Measurements from ENCODE around the gene UBALD1.

DNA sequence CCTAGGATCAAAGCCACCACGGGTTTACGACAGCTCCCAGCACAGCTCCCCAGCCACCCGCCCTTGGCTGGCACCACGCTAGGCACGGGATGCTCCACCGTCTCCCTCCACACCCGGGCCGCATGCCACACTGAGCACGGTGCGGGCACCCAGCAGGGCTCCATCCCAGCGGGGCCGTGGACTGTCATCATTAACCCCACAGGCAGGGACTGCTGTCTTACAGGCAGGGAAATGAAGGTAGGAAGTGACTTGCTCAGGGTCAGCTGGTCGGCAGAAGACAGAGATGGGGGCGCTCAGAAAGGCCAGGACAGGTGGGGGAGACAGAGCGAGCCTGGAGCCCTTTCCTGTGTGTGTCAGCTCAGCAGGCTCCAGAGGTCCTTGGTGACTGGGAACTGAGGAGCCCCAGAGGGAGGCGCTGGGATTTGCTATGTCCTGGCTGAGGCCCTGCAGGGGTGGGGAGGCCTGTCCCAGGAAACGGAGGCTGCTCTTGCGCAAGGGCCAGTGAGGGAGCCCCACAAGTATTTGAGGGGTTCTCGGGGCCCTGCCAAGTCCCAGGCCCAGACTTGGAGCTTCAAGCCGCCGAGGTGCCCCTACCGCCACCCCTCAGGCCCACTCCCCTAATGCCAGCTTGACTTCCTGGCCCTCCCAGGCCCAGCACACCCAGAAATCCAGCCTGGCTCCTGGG lies 3.2 kb downstream of the UBALD1 start:
- TF ChIP-seq NR3C1 (IDR thresholded peaks at IDR 0.05) = no peak
- TF ChIP-seq POLR2A (IDR thresholded peaks at IDR 0.05; ENCODE audit: low read length) = no peak
- TF ChIP-seq CTCF (IDR thresholded peaks at IDR 0.05) = no peak
- TF ChIP-seq RARB (CRISPR knock-in tag; IDR thresholded peaks at IDR 0.05) = no peak
- TF ChIP-seq KDM1A (IDR thresholded peaks at IDR 0.05; ENCODE audit: low read depth) = no peak
- TF ChIP-seq NFE2L2 (conservative IDR thresholded peaks at IDR 0.05; ENCODE audit: low read length) = no peak
- TF ChIP-seq CEBPB (IDR thresholded peaks at IDR 0.05) = peak in 1 of 2 experiments; percentile 74; a peak in 3 of 4 replicates
- TF ChIP-seq, protein P1, sequence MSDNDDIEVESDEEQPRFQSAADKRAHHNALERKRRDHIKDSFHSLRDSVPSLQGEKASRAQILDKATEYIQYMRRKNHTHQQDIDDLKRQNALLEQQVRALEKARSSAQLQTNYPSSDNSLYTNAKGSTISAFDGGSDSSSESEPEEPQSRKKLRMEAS (IDR thresholded peaks at IDR 0.05) = no peak
- no peak for TF ChIP-seq HDAC2 (IDR thresholded peaks at IDR 0.05)
- no peak for TF ChIP-seq ZC3H11A (IDR thresholded peaks at IDR 0.05)
- TF ChIP-seq, protein P2, sequence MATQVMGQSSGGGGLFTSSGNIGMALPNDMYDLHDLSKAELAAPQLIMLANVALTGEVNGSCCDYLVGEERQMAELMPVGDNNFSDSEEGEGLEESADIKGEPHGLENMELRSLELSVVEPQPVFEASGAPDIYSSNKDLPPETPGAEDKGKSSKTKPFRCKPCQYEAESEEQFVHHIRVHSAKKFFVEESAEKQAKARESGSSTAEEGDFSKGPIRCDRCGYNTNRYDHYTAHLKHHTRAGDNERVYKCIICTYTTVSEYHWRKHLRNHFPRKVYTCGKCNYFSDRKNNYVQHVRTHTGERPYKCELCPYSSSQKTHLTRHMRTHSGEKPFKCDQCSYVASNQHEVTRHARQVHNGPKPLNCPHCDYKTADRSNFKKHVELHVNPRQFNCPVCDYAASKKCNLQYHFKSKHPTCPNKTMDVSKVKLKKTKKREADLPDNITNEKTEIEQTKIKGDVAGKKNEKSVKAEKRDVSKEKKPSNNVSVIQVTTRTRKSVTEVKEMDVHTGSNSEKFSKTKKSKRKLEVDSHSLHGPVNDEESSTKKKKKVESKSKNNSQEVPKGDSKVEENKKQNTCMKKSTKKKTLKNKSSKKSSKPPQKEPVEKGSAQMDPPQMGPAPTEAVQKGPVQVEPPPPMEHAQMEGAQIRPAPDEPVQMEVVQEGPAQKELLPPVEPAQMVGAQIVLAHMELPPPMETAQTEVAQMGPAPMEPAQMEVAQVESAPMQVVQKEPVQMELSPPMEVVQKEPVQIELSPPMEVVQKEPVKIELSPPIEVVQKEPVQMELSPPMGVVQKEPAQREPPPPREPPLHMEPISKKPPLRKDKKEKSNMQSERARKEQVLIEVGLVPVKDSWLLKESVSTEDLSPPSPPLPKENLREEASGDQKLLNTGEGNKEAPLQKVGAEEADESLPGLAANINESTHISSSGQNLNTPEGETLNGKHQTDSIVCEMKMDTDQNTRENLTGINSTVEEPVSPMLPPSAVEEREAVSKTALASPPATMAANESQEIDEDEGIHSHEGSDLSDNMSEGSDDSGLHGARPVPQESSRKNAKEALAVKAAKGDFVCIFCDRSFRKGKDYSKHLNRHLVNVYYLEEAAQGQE (IDR thresholded peaks at IDR 0.05) = no peak
